ENCODE results near the gene B4GALNT3.

DNA sequence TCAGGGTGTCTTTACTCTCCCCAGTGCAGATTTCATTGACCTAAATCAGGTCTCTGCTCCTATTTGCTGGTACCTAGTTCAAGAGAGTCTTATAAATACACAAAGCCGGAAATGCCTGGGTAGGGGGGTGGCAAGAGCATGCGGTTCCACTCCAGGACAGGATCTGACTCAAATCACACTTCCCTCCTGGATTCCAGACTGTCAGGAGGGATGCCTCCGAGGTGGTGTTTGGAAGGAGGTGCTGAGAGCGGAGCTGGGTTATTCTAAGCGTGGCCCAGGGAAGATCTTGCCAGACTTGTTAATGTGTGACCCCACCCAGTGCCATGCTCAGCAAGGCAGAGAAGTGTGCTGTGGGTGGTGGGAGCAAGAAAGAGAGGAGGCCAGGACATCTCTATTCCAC is 49.8 kb downstream of the B4GALNT3 start:
- TF ChIP-seq TAF1 (IDR thresholded peaks at IDR 0.05; ENCODE audit: borderline replicate concordance, low read depth, low read length) = no peak
- no peak for TF ChIP-seq POLR2A (IDR thresholded peaks at IDR 0.05; ENCODE audit: low read depth, low read length)

All from GM12892 (cell line).